Activated naive CD4-positive, alpha-beta T cell treated with anti-CD3 and anti-CD28 coated beads, Interleukin-2, amount 50 U/mL, for 24 hours (primary cell): ENCODE results near the gene RNF130.

Experiments
- H3K27ac Mint-ChIP-seq: one replicate; pipeline ENCODE4 v1.8.0; 2021; ENCODE audit warnings: mild to moderate bottlenecking, mixed read lengths
- H3K27me3 Mint-ChIP-seq: one replicate; pipeline ENCODE4 v1.8.0; 2021; ENCODE audit warnings: mixed read lengths
- H3K36me3 Mint-ChIP-seq: one replicate; pipeline ENCODE4 v1.8.0; 2021; ENCODE audit warnings: mixed read lengths
- H3K4me1 Mint-ChIP-seq: one replicate; pipeline ENCODE4 v1.8.0; 2021; ENCODE audit warnings: mixed read lengths
- H3K4me3 Mint-ChIP-seq: one replicate; pipeline ENCODE4 v1.8.0; 2021; ENCODE audit warnings: mild to moderate bottlenecking, mixed read lengths
- H3K9me3 Mint-ChIP-seq: one replicate; pipeline ENCODE4 v1.8.0; 2021; ENCODE audit warnings: mixed read lengths

The RNF130 gene

GRCh38 chr5:180054226-180054625 is 17.3 kb downstream of the RNF130 start:
- no peaks in the 10 kb centered on the region for H3K27me3 Mint-ChIP-seq
- no peaks in the 10 kb centered on the region for H3K9me3 Mint-ChIP-seq
- H3K4me3 Mint-ChIP-seq = no peak overlapping the region
- H3K27ac Mint-ChIP-seq = no peak overlapping the region
- peaks cover 22% of the 10 kb centered on the region for H3K4me1 Mint-ChIP-seq
- H3K36me3 Mint-ChIP-seq = peaks cover 4% of the 10 kb centered on the region

GRCh38 chr5:180053061-180053602 is 18.4 kb downstream of the RNF130 start:
- peaks cover 22% of the 10 kb centered on the region for H3K4me1 Mint-ChIP-seq
- H3K27ac Mint-ChIP-seq = no peak overlapping the region
- peaks cover 2% of the 10 kb centered on the region for H3K36me3 Mint-ChIP-seq
- no peaks in the 10 kb centered on the region for H3K27me3 Mint-ChIP-seq
- H3K4me3 Mint-ChIP-seq = no peak overlapping the region
- no peaks in the 10 kb centered on the region for H3K9me3 Mint-ChIP-seq

- H3K27ac Mint-ChIP-seq = no peak overlapping the region
- H3K36me3 Mint-ChIP-seq = peaks cover 2% of the 10 kb centered on the region
- no peaks in the 10 kb centered on the region for H3K27me3 Mint-ChIP-seq
- peaks cover 22% of the 10 kb centered on the region for H3K4me1 Mint-ChIP-seq
- no peak overlapping the region for H3K4me3 Mint-ChIP-seq
- no peaks in the 10 kb centered on the region for H3K9me3 Mint-ChIP-seq
Measured at GRCh38 chr5:180052211-180052818, 19.2 kb downstream of the RNF130 start.

GRCh38 chr5:180050121-180050940 is 21.2 kb downstream of the RNF130 start:
- no peak overlapping the region for H3K4me3 Mint-ChIP-seq
- no peaks in the 10 kb centered on the region for H3K27me3 Mint-ChIP-seq
- H3K4me1 Mint-ChIP-seq = peaks cover 17% of the 10 kb centered on the region
- H3K36me3 Mint-ChIP-seq = peaks cover 2% of the 10 kb centered on the region
- no peaks in the 10 kb centered on the region for H3K9me3 Mint-ChIP-seq
- H3K27ac Mint-ChIP-seq = no peak overlapping the region

GRCh38 chr5:180049185-180049548 is 22.4 kb downstream of the RNF130 start:
- Mint-ChIP-seq H3K4me3 (no peak overlapping the region), H3K27ac (no peak overlapping the region), H3K27me3 (no peaks in the 10 kb centered on the region)

GRCh38 chr5:180047667-180048066 is 23.9 kb downstream of the RNF130 start:
- H3K4me3 Mint-ChIP-seq = no peak overlapping the region
- peaks cover 12% of the 10 kb centered on the region for H3K4me1 Mint-ChIP-seq
- H3K36me3 Mint-ChIP-seq = peaks cover 2% of the 10 kb centered on the region
- no peaks in the 10 kb centered on the region for H3K27me3 Mint-ChIP-seq
- H3K27ac Mint-ChIP-seq = no peak overlapping the region
- no peaks in the 10 kb centered on the region for H3K9me3 Mint-ChIP-seq

More at GRCh38 chr5:180049185-180049548, 22.4 kb downstream of the RNF130 start:
- H3K36me3 Mint-ChIP-seq = peaks cover 2% of the 10 kb centered on the region
- no peaks in the 10 kb centered on the region for H3K9me3 Mint-ChIP-seq
- peaks cover 17% of the 10 kb centered on the region for H3K4me1 Mint-ChIP-seq

- H3K27ac Mint-ChIP-seq = no peak overlapping the region
- peaks cover 4% of the 10 kb centered on the region for H3K4me1 Mint-ChIP-seq
- no peak overlapping the region for H3K4me3 Mint-ChIP-seq
- no peaks in the 10 kb centered on the region for H3K9me3 Mint-ChIP-seq
- H3K27me3 Mint-ChIP-seq = no peaks in the 10 kb centered on the region
- H3K36me3 Mint-ChIP-seq = no peaks in the 10 kb centered on the region
Measured at GRCh38 chr5:180046656-180047055, 24.9 kb downstream of the RNF130 start.

- H3K9me3 Mint-ChIP-seq = no peaks in the 10 kb centered on the region
- H3K27me3 Mint-ChIP-seq = no peaks in the 10 kb centered on the region
- H3K4me3 Mint-ChIP-seq = no peak overlapping the region
- H3K27ac Mint-ChIP-seq = no peak overlapping the region
- no peaks in the 10 kb centered on the region for H3K36me3 Mint-ChIP-seq
- peaks cover 4% of the 10 kb centered on the region for H3K4me1 Mint-ChIP-seq
Measured at GRCh38 chr5:180045889-180046499, 25.6 kb downstream of the RNF130 start.

- Mint-ChIP-seq H3K27ac (no peak overlapping the region), H3K4me1 (no peaks in the 10 kb centered on the region), H3K4me3 (no peak overlapping the region), H3K36me3 (peaks cover 9% of the 10 kb centered on the region), H3K9me3 (no peaks in the 10 kb centered on the region), H3K27me3 (no peaks in the 10 kb centered on the region)
Measured at GRCh38 chr5:180043377-180043776, 28.2 kb downstream of the RNF130 start.

- H3K9me3 Mint-ChIP-seq = peaks cover 5% of the 10 kb centered on the region
- H3K27ac Mint-ChIP-seq = no peak overlapping the region
- no peaks in the 10 kb centered on the region for H3K4me1 Mint-ChIP-seq
- H3K36me3 Mint-ChIP-seq = peaks cover 25% of the 10 kb centered on the region
- no peaks in the 10 kb centered on the region for H3K27me3 Mint-ChIP-seq
- H3K4me3 Mint-ChIP-seq = no peak overlapping the region
Measured at GRCh38 chr5:180041301-180042274, 30.0 kb downstream of the RNF130 start.

- Mint-ChIP-seq H3K4me3 (no peak overlapping the region), H3K27ac (no peak overlapping the region), H3K36me3 (peaks cover 33% of the 10 kb centered on the region), H3K27me3 (no peaks in the 10 kb centered on the region), H3K4me1 (no peaks in the 10 kb centered on the region), H3K9me3 (peaks cover 10% of the 10 kb centered on the region)
Measured at GRCh38 chr5:180040287-180041214, 31.0 kb downstream of the RNF130 start.

- H3K4me3 Mint-ChIP-seq = no peak overlapping the region
- H3K36me3 Mint-ChIP-seq = peaks cover 46% of the 10 kb centered on the region
- no peaks in the 10 kb centered on the region for H3K27me3 Mint-ChIP-seq
- no peaks in the 10 kb centered on the region for H3K4me1 Mint-ChIP-seq
- H3K27ac Mint-ChIP-seq = no peak overlapping the region
- H3K9me3 Mint-ChIP-seq = peaks cover 10% of the 10 kb centered on the region
Measured at GRCh38 chr5:180035206-180035931, 36.2 kb downstream of the RNF130 start.

- peaks cover 10% of the 10 kb centered on the region for H3K9me3 Mint-ChIP-seq
- H3K4me3 Mint-ChIP-seq = no peak overlapping the region
- H3K4me1 Mint-ChIP-seq = no peaks in the 10 kb centered on the region
- no peak overlapping the region for H3K27ac Mint-ChIP-seq
- no peaks in the 10 kb centered on the region for H3K27me3 Mint-ChIP-seq
- H3K36me3 Mint-ChIP-seq = peaks cover 45% of the 10 kb centered on the region
Measured at GRCh38 chr5:180034564-180034963, 37.0 kb downstream of the RNF130 start.
